Measurements from ENCODE around the gene ATR. TPM values are rescaled to one million over a fixed set of nuclear protein-coding genes. Genes with fewer than 3 reads are reported as not detected.

Gene ATR
- total and polyA plus RNA-seq, 9 of the 15 experiments (the other 6 are each of a cell fraction or from before 2014, with no cell fraction given), result 18.0 to 37.8 (median 23.2) TPM

DNA sequence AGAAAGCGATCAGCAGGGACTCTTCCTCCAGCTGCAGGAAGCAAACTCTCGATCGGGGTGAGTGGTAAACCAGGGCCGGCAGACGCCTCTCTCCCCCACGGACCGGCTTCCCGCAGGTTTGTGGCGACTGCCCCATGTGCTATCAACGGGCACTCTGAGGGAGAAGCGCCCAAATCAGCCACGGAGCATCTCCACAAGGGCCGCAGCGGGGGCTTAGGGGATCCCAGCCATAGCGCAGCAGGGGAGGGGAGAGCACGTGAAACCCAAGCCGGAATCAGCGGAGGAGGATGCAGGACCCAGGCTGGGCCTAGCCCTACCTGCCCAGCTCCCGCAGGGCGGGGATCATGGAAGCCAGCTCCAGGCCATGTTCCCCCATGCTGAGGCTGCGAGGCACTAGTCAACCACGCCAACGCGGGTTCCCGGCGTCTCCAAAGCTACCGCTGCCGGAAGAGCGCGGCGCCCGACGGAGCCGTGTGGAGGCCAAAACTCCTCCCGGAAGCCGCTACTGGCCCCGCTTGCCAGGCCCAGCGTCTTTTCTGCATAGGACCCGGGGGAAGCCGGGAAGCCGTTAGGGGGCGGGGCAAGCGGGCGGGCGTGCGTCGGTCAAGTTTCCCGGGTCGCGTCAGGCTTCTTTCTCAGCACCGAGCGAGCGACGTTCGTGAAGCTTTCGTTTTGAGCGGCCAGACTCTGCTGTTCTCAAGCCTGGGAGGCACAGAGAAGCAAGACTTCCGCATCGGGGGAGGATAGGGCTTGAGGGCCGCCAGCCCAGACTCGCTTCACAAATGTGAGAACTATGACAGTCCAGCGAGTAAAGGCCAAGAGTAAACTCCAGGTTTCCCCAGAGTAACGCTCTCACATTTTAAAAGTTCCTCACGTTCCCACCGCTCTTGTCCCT is at the start of gene ATR (continued):
- no peak for TF ChIP-seq SAFB2 (IDR thresholded peaks at IDR 0.05; ENCODE audit: borderline replicate concordance, low read depth, low read length, severe bottlenecking)
- no peak for TF ChIP-seq ZNF79 (CRISPR knock-in tag; IDR thresholded peaks at IDR 0.05; ENCODE audit: low read depth)
- no peak for TF ChIP-seq NR2F6 (CRISPR knock-in tag; IDR thresholded peaks at IDR 0.05)
- no peak for TF ChIP-seq ZNF586 (CRISPR knock-in tag; conservative IDR thresholded peaks at IDR 0.05)
- TF ChIP-seq NFIX (CRISPR knock-in tag; IDR thresholded peaks at IDR 0.05; ENCODE audit: low read depth), result no peak
- peak; percentile 89; the same call in 1 of the 2 replicates for TF ChIP-seq XRCC5 (IDR thresholded peaks at IDR 0.05; ENCODE audit: low read depth, low read length)
- no peak for TF ChIP-seq HNRNPUL1 (IDR thresholded peaks at IDR 0.05; ENCODE audit: low read length)
- TF ChIP-seq NEUROD1 (IDR thresholded peaks at IDR 0.05; ENCODE audit: borderline replicate concordance, low read depth, low read length, partially characterized antibody), result peak; percentile 98
- no peak for TF ChIP-seq XRCC4 (IDR thresholded peaks at IDR 0.05; ENCODE audit: extremely low read depth, insufficient read depth, insufficient read length)
- no peak for TF ChIP-seq ZNF75A (CRISPR knock-in tag; IDR thresholded peaks at IDR 0.05)
- TF ChIP-seq MCM2 (IDR thresholded peaks at IDR 0.05; ENCODE audit: low read depth), result no peak
- TF ChIP-seq EP400 (IDR thresholded peaks at IDR 0.05), result peak; percentile 97
- no peak for TF ChIP-seq DDX20 (tag; IDR thresholded peaks at IDR 0.05; ENCODE audit: low read depth)
- TF ChIP-seq HNRNPLL (IDR thresholded peaks at IDR 0.05; ENCODE audit: low read depth, low read length, poor library complexity, severe bottlenecking), result peak; percentile 87
- TF ChIP-seq, protein P1, sequence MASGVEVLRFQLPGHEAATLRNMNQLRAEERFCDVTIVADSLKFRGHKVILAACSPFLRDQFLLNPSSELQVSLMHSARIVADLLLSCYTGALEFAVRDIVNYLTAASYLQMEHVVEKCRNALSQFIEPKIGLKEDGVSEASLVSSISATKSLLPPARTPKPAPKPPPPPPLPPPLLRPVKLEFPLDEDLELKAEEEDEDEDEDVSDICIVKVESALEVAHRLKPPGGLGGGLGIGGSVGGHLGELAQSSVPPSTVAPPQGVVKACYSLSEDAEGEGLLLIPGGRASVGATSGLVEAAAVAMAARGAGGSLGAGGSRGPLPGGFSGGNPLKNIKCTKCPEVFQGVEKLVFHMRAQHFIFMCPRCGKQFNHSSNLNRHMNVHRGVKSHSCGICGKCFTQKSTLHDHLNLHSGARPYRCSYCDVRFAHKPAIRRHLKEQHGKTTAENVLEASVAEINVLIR (CRISPR knock-in tag; IDR thresholded peaks at IDR 0.05), result no peak; the same call in 1 of the 2 replicates
- TF ChIP-seq CBX3 (IDR thresholded peaks at IDR 0.05; ENCODE audit: borderline replicate concordance in 1 of 2, low read length in 2 of 2), result peak in 1 of 2 experiments; percentile 72; a peak in 2 of 3 replicates
- TF ChIP-seq TBP (optimal IDR thresholded peaks at IDR 0.05; ENCODE audit: low read depth, low read length), result peak; percentile 87
- peak; percentile 99 for TF ChIP-seq SP1 (CRISPR knock-in tag; IDR thresholded peaks at IDR 0.05)
- no peak for TF ChIP-seq HLTF (IDR thresholded peaks at IDR 0.05)
- TF ChIP-seq FOXK2 (conservative IDR thresholded peaks at IDR 0.05 in 1 of 2, IDR thresholded peaks at IDR 0.05 in 1 of 2; ENCODE audit: low read depth in 2 of 2), result peak; percentile 86 to 91
- no peak for TF ChIP-seq ZNF143 (CRISPR knock-in tag; IDR thresholded peaks at IDR 0.05)
- TF ChIP-seq, protein P2, sequence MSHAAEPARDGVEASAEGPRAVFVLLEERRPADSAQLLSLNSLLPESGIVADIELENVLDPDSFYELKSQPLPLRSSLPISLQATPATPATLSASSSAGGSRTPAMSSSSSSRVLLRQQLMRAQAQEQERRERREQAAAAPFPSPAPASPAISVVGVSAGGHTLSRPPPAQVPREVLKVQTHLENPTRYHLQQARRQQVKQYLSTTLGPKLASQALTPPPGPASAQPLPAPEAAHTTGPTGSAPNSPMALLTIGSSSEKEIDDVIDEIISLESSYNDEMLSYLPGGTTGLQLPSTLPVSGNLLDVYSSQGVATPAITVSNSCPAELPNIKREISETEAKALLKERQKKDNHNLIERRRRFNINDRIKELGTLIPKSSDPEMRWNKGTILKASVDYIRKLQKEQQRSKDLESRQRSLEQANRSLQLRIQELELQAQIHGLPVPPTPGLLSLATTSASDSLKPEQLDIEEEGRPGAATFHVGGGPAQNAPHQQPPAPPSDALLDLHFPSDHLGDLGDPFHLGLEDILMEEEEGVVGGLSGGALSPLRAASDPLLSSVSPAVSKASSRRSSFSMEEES (CRISPR knock-in tag; IDR thresholded peaks at IDR 0.05), result no peak; the same call in 1 of the 2 replicates
- TF ChIP-seq BMI1 (IDR thresholded peaks at IDR 0.05; ENCODE audit: low read length), result no peak
